Lower leg skin (tissue), 4 donors: Measurements from ENCODE around the gene VTI1A. TPM values are rescaled to one million over a fixed set of nuclear protein-coding genes. Genes with fewer than 3 reads are reported as not detected.

Experiments
- DNase-seq, 2 donors: peaks; one replicate each; pipeline ENCODE4 v3.0.0-alpha.2; 2019; ENCODE audit warnings: low spot score in 2 of 2
- H3K4me3 ChIP-seq: fragments of 200-600 bp; sonication (generic); 2 replicates; pipeline ENCODE4 v1.5.1; 2017; ENCODE audit warnings: mild to moderate bottlenecking, low read depth; ENCODE audit not compliant: poor library complexity, severe bottlenecking
- POLR2A ChIP-seq, 2 donors: fragments of 450-650 bp; IDR thresholded peaks; one replicate each; pipeline ENCODE4 v1.6.1; 2016 to 2017; ENCODE audit warnings: antibody characterized with exemption in 2 of 2, mild to moderate bottlenecking in 1 of 2, moderate library complexity in 1 of 2
- WGBS, 2 donors: methylation state at CpG; one replicate each; pipeline ENCODE4 v1.1.5; 2018; 5-methylcytosine and 5-hydroxymethylcytosine counted together
- intact Hi-C: fragments of 100-400 bp; cut with DNase I; formaldehyde crosslinking; loops from one replicate; pipeline ENCODE4 v1.15.0; 2023; ENCODE audit warnings: low total_unique reads
- total RNA-seq, 4 donors: library from RNA; depleted of rRNA; stranded (reverse); fragments of >200 nt; gene quantifications; one replicate each; pipeline ENCODE4 v1.1.0, GENCODE V29; 2016
- TF ChIP-seq, protein P1 (sequence below), 3 donors: fragments of 450-650 bp; IDR thresholded peaks; one replicate each; pipeline ENCODE4 v1.5.1; 2016; ENCODE audit warnings: antibody characterized with exemption in 3 of 3, mild to moderate bottlenecking in 3 of 3, moderate library complexity in 2 of 3

VTI1A gene
- total RNA-seq, 4 donors from 2014 or later, result 30.8 to 85.7 (median 35.6) TPM

DNA sequence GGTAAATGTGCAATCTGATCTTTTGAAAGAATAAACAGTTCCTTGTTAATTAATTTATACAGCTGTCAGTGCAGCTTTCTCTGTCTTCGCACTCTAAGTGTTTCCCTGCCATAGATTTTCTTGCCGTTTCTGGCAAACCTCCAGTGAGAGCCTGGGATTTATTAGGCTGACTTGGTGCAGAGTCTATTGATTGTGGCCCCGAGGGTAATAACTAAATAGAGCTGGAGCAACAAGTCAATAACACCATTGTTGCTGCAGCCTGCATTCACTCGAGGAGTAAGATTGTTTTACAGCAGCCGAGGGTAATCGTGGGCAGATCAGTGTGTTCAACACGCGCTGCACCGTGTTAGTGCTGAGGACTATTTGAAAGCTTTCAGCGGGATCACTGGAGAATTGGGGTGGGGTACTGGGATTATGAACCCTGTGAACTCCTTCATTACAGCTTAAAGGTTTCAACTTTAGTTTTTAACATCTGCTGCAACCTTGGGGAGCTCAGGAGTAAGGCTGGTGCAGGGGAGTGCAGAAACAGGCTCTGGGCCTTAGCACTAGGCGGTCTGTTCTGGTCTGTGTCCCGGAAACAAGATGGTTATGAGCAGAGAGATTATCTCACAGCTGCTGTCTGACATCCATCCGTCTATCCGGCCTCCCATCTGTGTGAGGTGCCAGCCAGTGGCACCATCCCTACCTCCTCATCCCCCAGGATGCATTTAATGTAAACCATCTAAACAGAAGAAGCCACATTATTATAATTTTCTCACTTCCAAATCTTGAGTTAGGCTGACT is 329.1 kb downstream of the VTI1A start:
- intact Hi-C loops, result no loop called here
- no peak for DNase-seq
- no peak overlapping the region for H3K4me3 ChIP-seq
- TF ChIP-seq POLR2A (IDR thresholded peaks at IDR 0.05), result no peak
- TF ChIP-seq, protein P1, sequence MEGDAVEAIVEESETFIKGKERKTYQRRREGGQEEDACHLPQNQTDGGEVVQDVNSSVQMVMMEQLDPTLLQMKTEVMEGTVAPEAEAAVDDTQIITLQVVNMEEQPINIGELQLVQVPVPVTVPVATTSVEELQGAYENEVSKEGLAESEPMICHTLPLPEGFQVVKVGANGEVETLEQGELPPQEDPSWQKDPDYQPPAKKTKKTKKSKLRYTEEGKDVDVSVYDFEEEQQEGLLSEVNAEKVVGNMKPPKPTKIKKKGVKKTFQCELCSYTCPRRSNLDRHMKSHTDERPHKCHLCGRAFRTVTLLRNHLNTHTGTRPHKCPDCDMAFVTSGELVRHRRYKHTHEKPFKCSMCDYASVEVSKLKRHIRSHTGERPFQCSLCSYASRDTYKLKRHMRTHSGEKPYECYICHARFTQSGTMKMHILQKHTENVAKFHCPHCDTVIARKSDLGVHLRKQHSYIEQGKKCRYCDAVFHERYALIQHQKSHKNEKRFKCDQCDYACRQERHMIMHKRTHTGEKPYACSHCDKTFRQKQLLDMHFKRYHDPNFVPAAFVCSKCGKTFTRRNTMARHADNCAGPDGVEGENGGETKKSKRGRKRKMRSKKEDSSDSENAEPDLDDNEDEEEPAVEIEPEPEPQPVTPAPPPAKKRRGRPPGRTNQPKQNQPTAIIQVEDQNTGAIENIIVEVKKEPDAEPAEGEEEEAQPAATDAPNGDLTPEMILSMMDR (IDR thresholded peaks at IDR 0.05), result no peak
- WGBS, 2 donors, result 54 to 61% methylated on average over 14 of the region's 14 CpGs

DNA sequence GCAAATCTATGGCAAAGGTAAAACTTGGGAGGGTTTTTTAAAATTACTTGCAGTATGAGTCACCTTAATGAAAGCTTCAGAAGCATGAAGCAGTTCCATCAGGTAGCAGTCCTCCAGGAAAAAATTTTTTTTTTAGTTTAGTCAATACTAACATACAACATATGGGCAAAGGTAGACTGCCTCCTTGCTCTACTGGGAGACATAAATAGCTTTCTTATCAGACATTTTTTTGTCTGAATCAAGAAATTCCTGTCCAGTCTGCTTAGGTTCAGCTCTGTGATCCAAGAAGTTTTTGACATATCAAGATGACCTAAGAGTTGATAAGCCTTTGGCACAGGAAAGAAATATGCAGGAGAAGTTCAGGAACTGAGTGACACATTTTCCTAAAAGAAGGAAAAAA is 331.6 kb downstream of the VTI1A start:
- TF ChIP-seq POLR2A (IDR thresholded peaks at IDR 0.05), result no peak
- intact Hi-C loops, result no loop called here
- DNase-seq, result no peak
- H3K4me3 ChIP-seq, result no peak overlapping the region

DNA sequence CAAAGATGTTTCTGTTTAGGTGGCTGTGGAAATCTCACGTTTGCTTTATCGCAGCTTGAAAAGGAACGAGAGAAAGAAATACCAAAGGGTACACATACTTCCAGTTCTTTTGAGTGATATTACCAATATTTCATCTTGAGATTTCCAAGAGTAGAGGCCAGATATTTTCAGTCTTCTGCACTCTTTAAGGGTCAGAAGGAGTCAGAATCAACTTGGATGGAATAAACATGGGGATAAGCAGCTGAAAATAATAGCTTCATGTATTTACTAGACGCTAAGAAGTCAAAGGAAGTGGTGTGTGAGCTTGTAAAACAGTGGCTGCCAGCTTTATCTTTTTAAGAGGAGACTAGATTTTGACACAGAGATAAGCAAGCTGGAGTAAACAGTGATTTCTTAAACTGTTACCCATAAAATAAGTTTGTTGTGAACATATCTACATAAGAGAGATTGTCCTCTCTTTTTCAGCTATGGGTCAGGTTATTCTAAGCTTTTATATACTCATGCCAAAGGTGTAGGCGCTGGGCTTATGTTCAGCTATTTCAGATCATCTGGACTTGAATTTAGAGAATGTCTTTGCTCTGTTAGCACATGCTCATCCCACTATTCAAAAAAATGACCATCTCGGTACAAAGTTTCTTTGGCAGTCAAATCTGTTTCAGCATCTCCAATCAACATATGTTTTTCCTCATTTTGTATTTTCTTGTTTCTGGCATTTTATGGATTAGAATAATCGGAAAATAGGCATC is 332.2 kb downstream of the VTI1A start:
- TF ChIP-seq, protein P1 (IDR thresholded peaks at IDR 0.05), result no peak
- no peak for TF ChIP-seq POLR2A (IDR thresholded peaks at IDR 0.05)
- intact Hi-C loops, result no loop called here
- WGBS, 2 donors, result 69% methylated on average over 7 of the region's 7 CpGs
- no peak overlapping the region for H3K4me3 ChIP-seq
- no peak for DNase-seq

DNA sequence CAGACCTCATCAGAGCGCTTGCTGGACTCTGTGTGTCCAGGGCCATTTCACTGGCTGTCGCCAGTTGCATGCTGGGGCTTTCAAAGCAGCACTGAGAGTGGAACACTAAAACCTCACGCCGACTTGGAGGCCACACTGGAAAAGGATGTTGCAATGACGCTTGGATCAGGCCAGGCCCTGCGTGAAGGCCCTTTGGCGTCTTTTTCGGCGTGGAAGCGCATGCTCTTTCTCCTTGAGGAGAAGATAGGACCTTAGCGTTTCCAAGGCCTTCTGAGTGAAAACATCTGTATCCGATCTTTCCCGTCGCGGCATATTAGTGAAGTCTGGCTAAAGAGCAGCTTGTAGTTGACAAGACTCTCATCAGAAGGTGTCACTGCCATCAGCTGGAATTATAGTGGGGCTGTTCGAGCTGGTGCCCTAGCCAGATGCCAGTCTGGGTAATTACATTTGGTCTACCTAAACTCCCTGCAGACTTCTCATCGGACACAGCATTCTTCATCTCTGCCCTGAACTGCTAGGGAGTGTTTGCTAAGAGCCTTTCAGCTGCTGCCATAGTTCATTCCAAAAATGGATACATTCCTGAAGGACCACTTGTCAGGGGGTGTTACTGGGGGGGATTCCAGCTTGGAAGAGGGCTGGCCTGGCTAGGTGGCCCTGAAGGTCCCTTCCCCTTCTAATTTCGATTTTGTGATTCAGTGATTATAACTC is 335.3 kb downstream of the VTI1A start:
- no peak for TF ChIP-seq POLR2A (IDR thresholded peaks at IDR 0.05)
- TF ChIP-seq, protein P1 (IDR thresholded peaks at IDR 0.05), result no peak
- peak; percentile 61 to 93 for DNase-seq
- WGBS, 2 donors, result 54 to 85% methylated on average over 18 of the region's 18 CpGs

DNA sequence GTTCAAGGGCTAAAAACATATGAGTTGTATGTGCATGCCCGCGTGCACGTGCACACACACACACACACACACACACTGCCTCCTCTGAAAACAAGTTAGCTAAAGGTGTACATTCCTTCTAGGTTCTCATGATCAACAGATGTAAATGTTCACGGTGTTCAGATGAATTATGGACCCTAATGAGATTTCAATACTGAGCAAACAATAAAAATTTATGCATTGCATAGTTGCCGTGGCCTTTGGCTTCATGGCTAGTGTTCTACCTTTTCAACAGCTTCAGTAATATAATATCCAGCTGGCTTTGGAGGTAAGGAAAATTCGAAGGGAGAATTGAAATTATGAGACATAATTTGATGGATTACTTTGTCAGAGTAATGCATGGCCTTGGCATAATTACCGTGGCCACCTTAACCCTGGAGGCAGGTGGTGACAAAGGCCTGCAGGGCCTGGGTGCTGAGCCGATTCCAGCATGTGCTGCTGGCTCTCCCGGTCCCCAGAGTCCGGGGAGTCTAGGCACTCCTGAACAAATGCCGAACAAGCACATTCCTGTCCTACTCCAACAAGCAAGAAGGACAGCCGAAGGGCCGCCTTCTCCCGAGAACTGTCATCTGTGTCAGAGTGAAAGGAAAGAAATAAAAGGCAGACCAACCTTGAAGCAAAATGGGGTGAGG is 336.5 kb downstream of the VTI1A start:
- WGBS, 2 donors, result 43 to 48% methylated on average over 14 of the region's 14 CpGs
- intact Hi-C loops, result no loop called here
- DNase-seq, result no peak
- H3K4me3 ChIP-seq, result no peak overlapping the region
- TF ChIP-seq, protein P1 (IDR thresholded peaks at IDR 0.05), result no peak
- TF ChIP-seq POLR2A (IDR thresholded peaks at IDR 0.05), result no peak

More for the DNA sequence above, 335.3 kb downstream of the VTI1A start:
- intact Hi-C loops, result no loop called here
- no peak overlapping the region for H3K4me3 ChIP-seq
